Common myeloid progenitor, CD34-positive (primary cell): Measurements from ENCODE around the gene LAMA5.
"Not testable (repeated sequence)": the region's sequence is repeated elsewhere in the genome, so short reads cannot be mapped to it uniquely, and the experiment has no call there.

Source experiments
- CTCF ChIA-PET: fragments of 350-600 bp; sonication (Branson Sonifier 250); formaldehyde crosslinking; loops from one replicate; lab custom pipeline; 2021; ENCODE audit warnings: antibody characterized with exemption; lab: Charles Lee
- POLR2A ChIA-PET: fragments of 350-600 bp; sonication (Branson Sonifier 250); formaldehyde crosslinking; loops from one replicate; lab custom pipeline; 2021; ENCODE audit warnings: antibody characterized with exemption; lab: Charles Lee
- DNase-seq, 3 donors: peaks; one replicate each; pipeline versions ENCODE4 v3.0.0 to v3.0.0-alpha.2; 2013
- H3K27ac ChIP-seq, 2 experiments: 1 replicate in 1 of 2; 2 replicates in 1 of 2; pipeline ENCODE4 v1.7.0; 2013; ENCODE audit warnings: inconsistent platforms in 2 of 2, low read length in 2 of 2, mild to moderate bottlenecking in 2 of 2, low read depth in 1 of 2, moderate library complexity in 1 of 2; ENCODE audit not compliant: severe bottlenecking in 2 of 2, insufficient read depth in 1 of 2, poor library complexity in 1 of 2
- H3K27me3 ChIP-seq, 5 experiments: replicated peaks in 2 of 5; 1 replicate in 3 of 5; 2 replicates in 2 of 5; pipeline versions ENCODE4 v1.6.1 to v1.7.0; 2013; ENCODE audit warnings: low read length in 4 of 5, mild to moderate bottlenecking in 2 of 5, moderate library complexity in 2 of 5, inconsistent platforms in 1 of 5; ENCODE audit not compliant: insufficient read depth in 5 of 5, control insufficient read depth in 4 of 5
- H3K36me3 ChIP-seq, 4 experiments: 1 replicate in 2 of 4; 2 replicates in 2 of 4; pipeline versions ENCODE4 v1.6.1 to v1.7.0; 2013; ENCODE audit warnings: low read length in 3 of 4, control low read depth in 1 of 4, mild to moderate bottlenecking in 1 of 4; ENCODE audit not compliant: control insufficient read depth in 4 of 4, insufficient read depth in 4 of 4
- H3K4me1 ChIP-seq, 4 experiments: 1 replicate in 3 of 4; 2 replicates in 1 of 4; pipeline versions ENCODE4 v1.6.1 to v1.7.1; 2013; ENCODE audit warnings: low read length in 3 of 4, mild to moderate bottlenecking in 3 of 4, control low read depth in 1 of 4, inconsistent platforms in 1 of 4, moderate library complexity in 1 of 4; ENCODE audit not compliant: control insufficient read depth in 4 of 4, insufficient read depth in 4 of 4; ENCODE audit errors: control extremely low read depth in 1 of 4
- H3K4me3 ChIP-seq, 7 experiments: 1 replicate in 4 of 7; 2 replicates in 3 of 7; pipeline versions ENCODE4 v1.5.1 to v1.7.0; 2013; ENCODE audit warnings: mild to moderate bottlenecking in 7 of 7, low read length in 6 of 7, moderate library complexity in 6 of 7, inconsistent platforms in 2 of 7, low read depth in 2 of 7, control low read depth in 1 of 7; ENCODE audit not compliant: insufficient read depth in 4 of 7, control insufficient read depth in 1 of 7; ENCODE audit errors: extremely low read depth in 1 of 7
- H3K9me3 ChIP-seq, 5 experiments: 1 replicate in 4 of 5; 2 replicates in 1 of 5; pipeline versions ENCODE4 v1.6.1 to v1.7.1; 2013; ENCODE audit warnings: low read length in 4 of 5, mild to moderate bottlenecking in 2 of 5, inconsistent platforms in 1 of 5, low read depth in 1 of 5, moderate library complexity in 1 of 5; ENCODE audit not compliant: control insufficient read depth in 4 of 5, insufficient read depth in 2 of 5; ENCODE audit errors: control extremely low read depth in 1 of 5
- WGBS: methylation state at CpG from one replicate; pipeline ENCODE4 v1.1.5; 2013; ENCODE audit not compliant: insufficient coverage; 5-methylcytosine and 5-hydroxymethylcytosine counted together

LAMA5 gene

GRCh38 chr20:62378215-62378614 lies 11.1 kb upstream of the LAMA5 start:
- Histone ChIP-seq H3K27ac (no peak overlapping the region), H3K27me3 (peaks cover 0 to 14% (median 0%) of the 10 kb centered on the region in 5 experiments), H3K4me3 (no peak overlapping the region), H3K9me3 (no peaks in the 10 kb centered on the region), H3K36me3 (peaks cover 2 to 11% (median 8%) of the 10 kb centered on the region in 4 experiments), H3K4me1 (peaks cover 0 to 3% (median 0%) of the 10 kb centered on the region in 4 experiments)
- ChIA-PET CTCF (no interaction called here), POLR2A (no interaction called here)
- WGBS = 97% methylated on average over 21 of the region's 22 CpGs
- no peak for DNase-seq

GRCh38 chr20:62377615-62378178 lies 10.6 kb upstream of the LAMA5 start:
- DNase-seq = no peak
- POLR2A ChIA-PET = no interaction called here
- 83% methylated on average over 12 of the region's 15 CpGs for WGBS
- no peaks in the 10 kb centered on the region for H3K9me3 ChIP-seq
- H3K4me1 ChIP-seq = peaks cover 0 to 3% (median 0%) of the 10 kb centered on the region in 4 experiments
- no peak overlapping the region for H3K27ac ChIP-seq
- CTCF ChIA-PET = interaction anchor here (0.8 kb wide), 1 partner anchor 9 kb away, joined by 3 read pairs; no protein-coding TSS in a partner anchor
- H3K27me3 ChIP-seq = peaks cover 0 to 15% (median 0%) of the 10 kb centered on the region in 5 experiments
- no peak overlapping the region for H3K4me3 ChIP-seq
- peaks cover 2 to 11% (median 8%) of the 10 kb centered on the region in 4 experiments for H3K36me3 ChIP-seq

- H3K36me3 ChIP-seq = peaks cover under 1 to 8% (median 6%) of the 10 kb centered on the region in 4 experiments
- H3K4me1 ChIP-seq = peaks cover 0 to 3% (median 0%) of the 10 kb centered on the region in 4 experiments
- H3K9me3 ChIP-seq = no peaks in the 10 kb centered on the region
- DNase-seq = no peak
- peaks cover 0 to 21% (median 0%) of the 10 kb centered on the region in 5 experiments for H3K27me3 ChIP-seq
- POLR2A ChIA-PET = no interaction called here
- H3K27ac ChIP-seq = no peak overlapping the region
- 97% methylated on average over 8 of the region's 17 CpGs for WGBS
- no peak overlapping the region for H3K4me3 ChIP-seq
- CTCF ChIA-PET = interaction anchor here (0.8 kb wide), 1 partner anchor 9 kb away, joined by 3 read pairs; no protein-coding TSS in a partner anchor
These were observed 10.0 kb upstream of the LAMA5 start for GRCh38 chr20:62377064-62377461.

- Histone ChIP-seq H3K4me1 (peaks cover 0 to 3% (median 0%) of the 10 kb centered on the region in 4 experiments), H3K27ac (no peak overlapping the region), H3K36me3 (peaks cover 0 to 1% (median 0%) of the 10 kb centered on the region in 4 experiments), H3K9me3 (no peaks in the 10 kb centered on the region), H3K27me3 (peaks cover 0 to 26% (median 0%) of the 10 kb centered on the region in 5 experiments), H3K4me3 (no peak overlapping the region)
- no peak for DNase-seq
- CTCF ChIA-PET = interaction anchor here (0.8 kb wide), 1 partner anchor 8 kb away, joined by 3 read pairs; no protein-coding TSS in a partner anchor
- POLR2A ChIA-PET = no interaction called here
- WGBS = 92% methylated on average over 24 of the region's 26 CpGs
These were observed 9.3 kb upstream of the LAMA5 start for GRCh38 chr20:62376112-62377063.

- H3K36me3 ChIP-seq = no peaks in the 10 kb centered on the region
- no peak overlapping the region for H3K4me3 ChIP-seq
- 67% methylated on average over 22 of the region's 24 CpGs for WGBS
- DNase-seq = no peak
- POLR2A ChIA-PET = no interaction called here
- H3K9me3 ChIP-seq = no peaks in the 10 kb centered on the region
- peaks cover 0 to 3% (median 0%) of the 10 kb centered on the region in 4 experiments for H3K4me1 ChIP-seq
- no peak overlapping the region for H3K27ac ChIP-seq
- H3K27me3 ChIP-seq = peaks cover 0 to 44% (median 3%) of the 10 kb centered on the region in 5 experiments
- CTCF ChIA-PET = interaction anchor here (0.7 to 1.5 kb wide), 3 partner anchors 9 to 73 kb away, joined by 3 to 5 read pairs (median 3); partner anchors contain the start of gene RPS21
These were observed 7.4 kb upstream of the LAMA5 start for GRCh38 chr20:62374331-62375152.

- CTCF ChIA-PET = interaction anchor here (1.5 kb wide), 1 partner anchor 72 kb away, joined by 5 read pairs; no protein-coding TSS in a partner anchor
- WGBS = 89% methylated on average over 23 of the region's 40 CpGs
- POLR2A ChIA-PET, H3K36me3 ChIP-seq, DNase-seq, H3K4me3 ChIP-seq, H3K9me3 ChIP-seq, H3K4me1 ChIP-seq, H3K27ac ChIP-seq: not testable (repeated sequence)
- peaks cover 0 to 52% (median 9%) of the 10 kb centered on the region in 5 experiments for H3K27me3 ChIP-seq
These were observed 6.6 kb upstream of the LAMA5 start for GRCh38 chr20:62373631-62374179.
